ENCODE data around the gene KDM4B.

- no peak for TF ChIP-seq POLR2A (IDR thresholded peaks at IDR 0.05; ENCODE audit: low read length)
- TF ChIP-seq GATA1 (IDR thresholded peaks at IDR 0.05; ENCODE audit: low read depth, low read length): no peak
Measured at GRCh38 chr19:5134691-5135090, 165.8 kb downstream of the KDM4B start.
